HG03097 (cell line): ENCODE measurements around the gene ANKRD27.
A peak's percentile ranks its signal among the peaks of the same experiment; 100 is the strongest.

ENCODE experiments used
- ATAC-seq: cut with Tn5 transposase; IDR thresholded peaks from one replicate; pipeline ENCODE4 v1.9.1; 2021; ENCODE audit not compliant: unreplicated experiment, low FRiP score

ANKRD27 gene

DNA sequence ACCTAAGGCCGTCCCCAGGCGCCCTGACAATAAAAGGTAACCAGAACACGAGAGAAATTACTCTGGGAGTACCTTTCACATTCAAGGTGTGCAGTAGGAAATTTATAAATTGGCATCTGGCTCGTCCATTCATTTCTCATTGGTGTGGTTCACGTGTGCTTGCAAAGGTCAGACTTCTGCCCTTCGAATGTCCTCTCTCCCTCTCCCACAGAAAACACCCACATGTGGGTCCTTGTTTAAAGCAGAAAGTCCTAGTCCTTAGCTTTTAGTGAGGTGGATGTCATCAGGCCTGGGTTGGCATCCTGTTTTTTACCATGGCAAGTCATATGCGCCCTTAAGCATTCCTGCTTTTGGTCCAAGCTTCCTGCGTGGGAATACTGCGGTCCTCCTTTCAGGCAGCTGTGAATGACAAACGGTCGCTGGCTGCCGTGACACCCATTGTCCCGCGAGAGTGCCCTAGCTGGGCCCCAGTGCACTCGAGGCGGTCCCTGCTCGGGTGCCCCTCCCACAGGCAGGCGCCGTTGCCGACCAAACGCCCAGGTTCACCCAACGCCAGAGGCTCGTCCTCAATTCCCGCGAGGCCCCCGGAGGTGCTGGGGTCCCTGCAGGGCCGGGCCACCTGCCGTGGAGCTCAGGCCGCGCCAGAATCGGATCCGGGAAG, 16.4 kb upstream of the ANKRD27 start, which contains the start of gene NUDT19:
NUDT19 (plus strand) TSS at position 531 of the 661 bp plus-strand sequence. CDS start 140 bp downstream, outside the sequence.
- peak; percentile 83 for ATAC-seq

DNA sequence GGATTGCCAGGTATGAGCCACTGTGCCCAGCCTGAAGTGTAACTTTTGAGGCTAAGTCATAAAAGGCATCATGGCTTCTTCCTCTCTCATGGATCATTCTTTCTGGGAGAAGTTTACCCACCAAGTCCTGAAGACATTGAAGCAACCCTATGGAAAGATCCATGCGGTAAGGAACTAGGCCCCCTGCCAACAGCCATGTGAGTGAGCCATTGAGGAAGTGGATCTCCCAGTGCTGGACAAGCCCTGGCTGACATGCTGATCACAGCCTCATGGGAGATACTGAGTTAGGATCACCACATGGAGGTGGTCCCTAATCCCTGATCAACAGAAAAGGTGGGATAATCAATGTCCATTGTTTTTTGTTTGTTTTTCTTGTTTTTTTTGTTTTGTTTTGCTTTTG, 13.3 kb upstream of the ANKRD27 start:
- ATAC-seq = no peak

DNA sequence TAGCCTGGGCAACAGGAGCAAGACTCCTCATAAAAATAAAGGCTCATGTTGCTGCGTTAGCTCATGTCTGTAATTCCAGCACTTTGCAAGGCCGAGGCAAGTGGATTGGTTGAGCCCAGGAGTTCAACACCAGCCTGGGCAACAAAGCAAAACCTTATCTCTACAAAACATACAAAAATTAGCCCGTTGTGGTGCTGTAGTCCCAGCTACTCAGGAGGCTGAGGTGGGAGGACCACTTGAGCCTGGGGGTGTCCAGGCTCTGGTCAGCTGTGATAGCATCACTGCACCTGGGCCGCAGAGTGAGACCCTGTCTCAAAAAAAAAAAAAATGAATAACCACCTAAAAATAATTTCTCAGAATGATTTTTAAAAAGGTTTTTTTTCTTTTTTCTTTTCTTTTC, 12.7 kb upstream of the ANKRD27 start:
- ATAC-seq = no peak

DNA sequence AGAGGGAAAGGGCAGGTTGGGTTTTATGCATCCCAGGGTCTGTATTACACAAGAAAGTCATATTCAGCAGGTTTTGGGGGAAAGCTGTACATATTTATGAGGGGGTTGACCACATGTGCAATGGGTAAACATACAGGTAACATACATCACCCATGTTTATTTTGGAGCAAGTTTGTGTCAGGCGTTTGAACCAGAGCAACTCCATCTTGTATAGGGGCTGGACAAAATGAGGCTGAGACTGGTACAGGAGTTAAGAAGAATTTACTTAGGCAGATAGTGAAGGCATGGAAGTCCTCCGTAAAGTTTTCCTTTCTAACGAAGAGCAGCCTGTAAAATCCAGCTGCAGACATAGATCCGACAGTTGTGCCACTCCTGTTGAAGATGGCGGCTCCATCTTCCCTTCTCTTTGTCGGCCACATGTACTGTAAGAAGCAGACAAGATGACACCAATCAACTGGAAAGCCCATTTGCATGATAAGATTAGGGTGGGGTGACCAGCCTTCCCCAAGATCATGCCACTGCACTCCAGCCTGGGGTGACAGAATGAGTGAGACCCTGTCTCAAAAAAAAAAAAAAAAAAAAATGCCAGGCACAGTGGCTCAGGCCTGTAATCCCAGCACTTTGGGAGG, 12.0 kb upstream of the ANKRD27 start:
- ATAC-seq = no peak

DNA sequence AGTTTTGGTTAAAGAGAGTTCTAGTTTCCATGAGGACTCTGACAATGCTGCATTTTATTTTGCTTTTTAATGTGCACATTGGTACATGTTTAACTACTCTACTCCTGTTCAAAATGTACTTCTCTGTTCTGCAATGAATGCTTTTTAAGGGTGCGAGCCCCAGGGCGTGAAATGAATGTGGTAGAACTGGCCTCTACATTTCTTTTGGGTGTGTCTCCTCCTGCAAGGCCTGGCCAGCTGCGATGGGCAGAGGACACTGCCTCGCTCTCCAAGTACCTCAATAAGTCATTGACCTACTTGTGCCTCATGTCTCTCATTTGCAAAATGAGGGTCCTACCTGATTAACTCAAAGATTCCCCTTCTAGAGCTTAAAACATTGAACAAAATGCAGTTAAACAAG, 7.3 kb upstream of the ANKRD27 start:
- ATAC-seq = no peak

DNA sequence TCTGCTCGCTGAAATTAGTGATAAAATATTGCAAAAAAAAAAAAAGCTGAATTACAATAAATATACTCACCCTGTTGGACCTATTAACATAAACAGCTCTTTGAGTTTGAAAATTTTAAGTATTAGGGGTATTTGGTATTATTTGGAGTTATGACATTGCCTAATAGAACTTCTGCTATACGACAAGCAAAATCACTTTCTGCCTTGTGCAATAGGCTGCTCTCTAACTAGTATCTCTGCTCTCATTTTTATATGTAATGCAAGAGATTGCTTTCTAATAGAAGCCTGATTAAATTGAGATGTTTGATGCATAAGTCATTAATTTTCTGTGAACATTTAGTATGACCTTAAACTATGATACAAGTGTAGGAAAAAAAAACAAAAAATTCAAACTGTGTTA, 6.0 kb upstream of the ANKRD27 start:
- ATAC-seq = no peak

DNA sequence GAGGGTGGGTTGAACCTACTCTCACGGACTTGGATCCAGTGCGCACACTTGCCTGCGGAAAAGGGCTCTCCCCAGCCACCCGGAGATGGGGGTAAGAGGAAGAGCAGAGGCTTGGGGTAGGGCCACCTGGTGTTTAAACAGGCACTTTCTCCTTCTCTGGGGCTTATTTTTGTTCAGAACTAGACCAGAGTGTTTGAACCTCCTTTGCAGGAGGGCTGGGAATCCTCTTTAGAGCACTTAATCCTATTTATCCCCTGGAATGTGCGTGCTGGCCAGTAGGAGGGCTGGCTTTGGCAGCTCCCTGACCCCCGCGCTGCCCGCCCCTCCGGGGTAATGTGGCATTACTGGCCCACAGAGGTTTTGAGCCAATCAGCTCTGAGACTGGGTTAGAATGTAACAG, 2.7 kb upstream of the ANKRD27 start:
- ATAC-seq = no peak

DNA sequence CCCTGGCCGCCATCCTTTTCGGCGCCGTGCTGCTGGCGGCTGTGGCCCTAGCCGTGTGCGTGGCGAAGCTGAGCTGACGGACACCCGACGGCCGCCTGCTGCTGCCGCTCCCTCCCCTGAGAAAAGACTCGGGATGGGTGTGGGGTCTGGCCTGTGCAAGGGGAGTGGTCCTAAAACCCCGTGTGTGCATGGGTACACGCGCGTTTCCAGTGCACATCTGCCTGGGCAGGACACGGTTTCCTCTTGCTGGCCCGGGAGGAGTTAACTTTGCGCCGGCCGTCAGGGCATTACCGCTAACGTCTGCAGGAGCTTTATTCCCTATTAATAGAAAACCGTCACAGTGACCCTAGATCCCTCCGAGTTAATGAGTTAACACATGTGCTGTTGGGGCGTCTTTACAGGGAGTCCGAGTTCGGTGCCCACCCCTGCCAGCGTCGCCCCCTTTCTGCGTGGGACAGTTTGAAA, 1.9 kb upstream of the ANKRD27 start:
- ATAC-seq = no peak

DNA sequence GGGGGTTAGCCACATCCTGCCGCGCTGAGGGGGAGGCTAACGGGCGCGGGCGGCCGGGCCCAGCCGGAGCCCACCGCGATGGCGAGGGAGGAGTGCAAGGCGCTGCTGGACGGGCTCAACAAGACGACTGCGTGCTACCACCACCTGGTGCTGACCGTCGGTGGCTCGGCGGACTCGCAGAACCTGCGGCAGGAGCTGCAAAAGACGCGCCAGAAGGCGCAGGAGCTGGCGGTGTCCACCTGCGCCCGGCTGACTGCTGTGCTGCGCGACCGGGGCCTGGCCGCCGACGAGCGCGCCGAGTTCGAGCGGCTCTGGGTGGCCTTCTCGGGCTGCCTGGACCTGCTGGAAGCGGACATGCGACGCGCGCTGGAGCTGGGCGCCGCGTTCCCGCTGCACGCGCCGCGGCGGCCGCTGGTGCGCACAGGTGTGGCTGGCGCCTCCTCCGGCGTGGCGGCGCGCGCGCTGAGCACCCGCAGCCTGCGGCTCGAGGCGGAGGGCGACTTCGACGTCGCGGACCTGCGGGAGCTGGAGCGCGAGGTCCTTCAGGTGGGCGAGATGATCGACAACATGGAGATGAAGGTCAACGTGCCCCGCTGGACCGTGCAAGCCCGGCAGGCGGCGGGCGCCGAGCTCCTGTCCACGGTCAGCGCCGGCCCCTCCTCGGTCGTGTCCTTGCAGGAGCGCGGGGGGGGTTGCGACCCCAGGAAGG, 1.4 kb upstream of the ANKRD27 start:
- no peak for ATAC-seq

DNA sequence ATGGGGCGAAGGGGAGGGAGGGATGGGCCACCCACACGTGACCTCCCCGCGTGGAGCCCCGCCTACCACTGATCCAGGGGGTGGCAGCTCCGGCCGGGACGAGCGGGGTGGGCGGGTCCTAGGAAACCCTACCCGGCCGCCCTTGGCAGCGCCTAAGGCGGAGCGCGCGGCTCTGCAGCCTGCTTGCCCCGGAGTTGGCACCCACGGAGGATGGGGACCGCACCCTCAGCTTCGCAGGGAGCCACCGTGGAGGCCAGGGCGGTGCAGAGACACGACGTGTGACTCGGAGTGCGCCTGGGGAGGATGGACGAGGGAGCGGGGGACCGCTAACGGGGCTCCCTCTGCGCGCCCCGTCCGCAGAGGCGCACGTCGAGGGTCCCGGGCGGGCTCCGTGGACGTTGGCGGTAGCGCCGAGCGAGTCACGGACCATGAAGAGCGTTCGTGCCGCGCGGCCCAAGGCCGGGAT, 773 bp upstream of the ANKRD27 start, which contains the start of gene RGS9BP:
RGS9BP (plus strand) TSS at position 129 of the 466 bp plus-strand sequence. CDS start 416 bp downstream, outside the sequence.
- ATAC-seq = peak; percentile 20

DNA sequence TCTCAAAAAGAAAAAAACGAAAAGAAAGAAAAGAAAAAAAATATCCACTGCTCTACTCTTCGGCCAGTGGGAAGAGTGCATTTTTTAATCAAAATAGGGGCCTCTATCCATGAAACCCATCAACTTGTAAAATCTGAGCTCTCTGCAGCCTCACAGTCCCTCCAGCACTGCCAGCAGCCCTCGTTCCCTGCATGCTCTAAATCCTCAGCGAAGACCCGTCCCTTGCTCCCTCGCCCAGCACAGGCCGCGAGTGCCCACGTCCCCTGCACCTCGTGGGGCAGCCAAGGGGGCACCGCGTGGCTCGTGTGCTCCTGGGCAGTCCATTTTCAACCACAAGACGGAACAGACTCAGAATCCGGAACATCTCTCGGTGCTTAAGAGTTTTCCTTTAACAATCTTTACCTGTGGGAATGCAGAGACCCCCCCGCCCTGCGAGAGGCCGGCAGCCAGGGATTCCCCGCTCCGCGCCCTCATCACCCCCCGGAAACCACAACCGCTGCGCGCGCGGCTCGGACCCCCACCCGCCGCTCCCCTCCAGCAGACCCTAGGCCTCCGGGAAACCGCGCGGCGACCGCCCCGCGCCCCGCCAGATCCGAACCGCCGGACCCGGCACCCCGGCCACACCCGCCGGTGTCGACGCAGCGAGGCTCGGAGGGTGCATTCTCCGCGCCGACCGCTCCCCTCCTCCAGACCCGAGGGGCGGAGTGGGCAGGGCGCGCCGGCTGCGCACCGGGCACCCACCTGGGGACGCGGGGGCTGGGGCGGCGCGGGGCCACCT, 638 bp downstream of the ANKRD27 start:
- ATAC-seq = no peak

DNA sequence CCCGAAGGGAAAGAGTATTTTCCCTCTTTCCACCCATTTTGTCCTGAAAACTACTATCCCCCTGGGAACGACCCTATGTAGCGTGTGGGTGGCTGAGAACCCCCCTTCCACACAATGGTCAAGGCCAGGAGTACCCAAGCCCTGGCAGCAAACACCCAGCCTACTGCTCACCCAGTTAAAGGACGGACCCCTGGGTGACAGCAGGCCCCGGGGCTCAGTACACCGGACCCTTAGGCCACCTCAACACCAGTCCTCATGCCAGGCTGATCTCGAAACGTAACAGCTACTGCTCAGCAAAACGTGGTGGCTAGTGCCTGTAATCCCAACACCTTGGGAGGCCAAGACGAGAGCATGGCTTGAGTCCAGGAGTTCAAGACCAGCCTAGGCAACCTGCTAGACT, 1.4 kb downstream of the ANKRD27 start:
- ATAC-seq = no peak

DNA sequence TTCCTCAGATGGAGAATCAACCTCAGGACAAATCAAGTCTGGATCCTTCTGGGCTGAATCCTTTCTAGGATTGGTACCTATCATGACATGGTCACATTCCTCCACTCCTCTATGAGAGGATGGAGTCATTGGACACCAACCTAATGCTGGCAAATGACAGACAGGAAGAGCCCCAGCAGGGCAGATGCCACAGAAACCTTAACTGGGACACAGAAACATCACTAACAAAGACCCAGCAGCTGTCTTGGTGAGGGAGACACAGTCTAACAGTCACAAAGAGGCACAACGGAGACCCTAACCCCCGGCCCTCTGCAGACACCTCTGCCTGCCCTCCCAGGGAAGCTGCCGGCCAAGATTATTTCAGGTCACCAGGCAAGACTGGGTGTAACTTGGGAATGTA, 2.1 kb downstream of the ANKRD27 start:
- ATAC-seq = no peak

DNA sequence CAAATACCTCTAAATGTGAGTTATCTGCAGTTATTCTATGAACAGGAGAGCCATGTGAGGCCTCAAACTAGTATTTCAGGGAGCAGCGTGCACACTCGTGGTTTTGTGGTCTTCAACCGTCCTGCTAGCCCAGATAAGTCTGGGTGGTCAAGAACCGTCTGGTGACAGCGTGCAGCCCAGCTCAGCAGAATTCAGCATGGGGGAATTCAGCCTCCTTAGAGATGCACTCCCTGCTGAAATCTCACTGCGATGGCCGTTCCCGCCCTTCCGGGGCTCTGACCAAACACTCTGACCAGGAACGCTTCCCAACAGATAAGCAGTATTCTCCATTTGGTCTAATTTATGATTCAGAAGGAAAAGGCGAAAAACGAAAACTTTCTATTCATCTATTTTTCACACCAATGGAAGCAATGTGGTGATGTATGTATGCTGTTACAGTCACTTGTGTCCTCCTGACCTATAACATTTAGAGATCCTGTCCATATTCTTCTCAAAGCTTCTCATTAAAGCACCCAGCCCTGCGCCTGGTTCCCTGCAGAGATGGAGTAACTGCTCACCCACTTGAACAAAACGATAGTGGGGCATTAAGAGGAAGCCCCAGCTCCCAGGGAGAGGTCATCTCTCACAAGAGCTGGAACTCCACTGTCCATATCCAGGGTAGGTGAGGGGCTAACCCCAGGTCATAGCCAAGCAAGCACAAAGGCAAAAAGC, 2.9 kb downstream of the ANKRD27 start:
- ATAC-seq = no peak

DNA sequence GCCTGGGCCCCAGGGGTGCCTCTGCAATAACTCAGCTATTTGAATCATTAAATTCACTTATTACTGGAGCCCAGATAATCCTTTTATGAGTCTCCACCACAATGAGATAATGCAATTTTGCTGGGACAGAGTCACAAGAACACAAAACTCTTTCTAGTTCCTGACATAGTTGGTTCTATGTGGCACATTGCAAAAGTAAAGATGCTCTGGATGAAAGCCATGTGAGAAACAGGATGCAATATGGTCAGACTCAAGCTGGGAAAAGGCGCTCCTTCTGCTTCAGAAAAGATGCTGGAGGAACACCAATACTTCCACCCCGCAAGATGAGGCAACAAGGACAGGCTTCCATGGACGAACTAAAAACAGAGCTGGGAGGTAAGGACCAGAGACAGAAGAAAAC, 5.7 kb downstream of the ANKRD27 start:
- ATAC-seq = no peak

DNA sequence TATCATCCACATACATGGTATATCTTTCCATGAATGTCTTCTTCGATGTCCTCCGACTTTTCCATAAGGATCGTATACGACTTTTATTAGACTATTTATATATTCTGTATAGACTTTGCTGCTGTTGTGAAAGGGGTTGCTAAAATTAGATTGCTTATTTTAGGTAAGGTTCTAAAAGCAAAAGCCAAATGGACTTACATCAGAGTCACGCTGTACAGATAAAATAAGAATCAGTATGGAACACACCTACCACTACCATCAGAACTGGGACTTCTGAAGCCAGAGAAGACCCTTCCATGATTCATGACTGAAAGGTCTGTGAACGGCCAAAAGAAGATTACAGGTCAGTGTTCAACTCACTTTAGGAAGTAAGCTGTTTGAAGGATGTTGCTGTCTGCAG, 8.9 kb downstream of the ANKRD27 start:
- ATAC-seq = no peak

DNA sequence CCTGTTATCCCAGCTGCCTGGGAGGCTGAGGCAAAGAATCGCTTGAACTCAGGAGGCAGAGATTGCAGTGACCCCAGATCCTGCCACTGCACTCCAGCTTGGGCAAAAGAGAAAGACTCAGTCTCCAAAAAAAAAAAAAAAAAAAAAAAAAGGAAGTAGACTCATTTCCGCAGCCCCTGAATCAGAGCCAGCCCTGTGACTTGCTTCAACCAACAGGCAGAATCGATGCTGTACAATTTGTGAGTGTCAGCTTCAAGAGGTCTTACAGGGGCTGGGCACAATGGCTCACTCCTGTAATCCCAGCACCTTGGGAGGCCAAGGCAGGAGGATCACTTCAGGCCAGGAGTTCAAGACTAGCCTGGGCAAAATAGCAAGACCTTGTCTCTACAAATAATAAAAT, 12.8 kb downstream of the ANKRD27 start:
- ATAC-seq = no peak

DNA sequence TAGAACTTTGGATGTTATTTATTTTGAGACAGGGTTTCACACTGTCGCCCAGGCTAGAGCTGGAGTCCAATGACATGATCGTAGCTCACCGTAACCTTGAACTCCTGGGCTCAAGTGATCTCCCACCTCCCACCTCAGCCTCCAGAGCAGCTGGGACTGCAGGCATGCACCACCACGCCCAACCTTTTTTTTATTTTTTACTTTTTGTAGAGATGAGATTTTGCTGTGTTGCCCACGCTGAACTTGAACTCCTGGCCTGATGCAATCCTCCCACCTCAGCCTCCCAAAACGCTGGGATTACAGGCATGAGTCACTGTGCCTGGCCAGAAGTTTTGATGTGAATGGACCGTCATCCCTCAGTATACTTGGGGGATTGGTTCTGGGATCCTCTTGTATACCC, 13.7 kb downstream of the ANKRD27 start:
- no peak for ATAC-seq

DNA sequence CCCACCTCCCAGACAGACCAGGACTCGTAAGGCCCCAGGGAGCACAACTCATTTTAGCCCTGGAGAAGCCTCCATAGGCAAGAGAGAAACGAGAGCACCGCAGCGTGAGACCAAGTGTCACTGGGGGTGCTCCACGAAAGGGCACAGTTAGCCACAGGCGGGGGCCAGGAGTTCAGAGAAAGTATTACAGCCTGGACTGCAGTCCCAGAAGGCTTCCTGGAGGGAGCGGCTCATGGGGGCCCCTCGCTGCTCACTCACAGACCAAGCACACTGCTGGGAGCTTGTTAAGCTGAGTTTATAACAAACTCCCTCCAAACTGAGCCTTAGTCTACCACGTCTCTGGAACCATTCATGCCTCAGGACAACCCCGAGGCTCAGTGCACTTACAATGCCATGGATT, 16.5 kb downstream of the ANKRD27 start:
- ATAC-seq = no peak

DNA sequence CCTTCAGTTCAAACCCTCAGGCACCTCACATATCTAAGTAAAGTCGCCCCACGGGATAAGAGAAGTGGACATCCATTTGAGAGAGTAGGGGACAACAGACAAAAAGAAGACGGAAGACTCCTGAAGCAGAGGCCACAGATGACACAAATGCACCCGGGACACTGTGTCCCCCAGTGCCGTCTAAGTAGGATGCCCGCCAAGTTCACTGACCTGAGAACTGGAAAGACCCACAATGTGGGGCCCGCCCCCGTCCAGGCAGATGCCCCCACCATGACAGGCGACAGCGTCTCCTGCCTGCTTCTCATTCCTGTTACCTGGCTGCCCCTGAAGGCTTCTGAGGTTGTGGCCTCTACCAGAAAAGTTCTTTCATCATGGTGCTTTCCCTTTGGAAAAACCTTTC, 16.9 kb downstream of the ANKRD27 start:
- no peak for ATAC-seq
